ENCODE results near the gene MBD3L1. TPM values are rescaled to one million over a fixed set of nuclear protein-coding genes. Genes with fewer than 3 reads are reported as not detected.

MBD3L1 gene
- total and polyA plus RNA-seq, 10 of the 15 experiments (the other 5 are each of a cell fraction or from before 2014, with no cell fraction given): not detected

DNA sequence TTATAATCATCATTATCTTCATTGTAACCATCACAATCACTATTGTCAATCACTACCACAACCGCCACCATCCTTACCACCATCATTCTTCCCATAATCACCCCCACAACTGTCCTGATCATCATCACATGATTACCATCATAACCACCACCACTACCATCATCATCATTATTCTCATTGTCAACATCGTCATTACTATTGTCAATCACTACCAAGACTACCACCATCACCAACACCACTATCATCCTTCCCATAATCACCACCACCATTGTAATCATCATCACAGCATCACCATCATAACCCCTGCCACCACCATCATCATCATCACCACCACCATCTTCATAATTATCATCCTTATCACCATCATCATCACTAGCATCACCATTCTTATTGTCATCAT is 55.2 kb downstream of the MBD3L1 start:
- BruUV-seq (replicated peaks): no TSS peak
- H3K9ac ChIP-seq (ENCODE audit: control insufficient read depth, insufficient read depth, low read length): no peak overlapping the region
- no peak for DNase-seq (ENCODE audit: low read depth, low spot score)
- no peak overlapping the region for H3K4me2 ChIP-seq (ENCODE audit: control insufficient read depth, insufficient read depth)
- no peak overlapping the region for H3K27ac ChIP-seq (ENCODE audit: control insufficient read depth, insufficient read depth)
- SMC1A ChIA-PET (ENCODE audit: uncharacterized antibody, unreplicated experiment): no interaction called here
- intact Hi-C loops (cut with micrococcal nuclease; ENCODE audit: unreplicated experiment): no loop called here
- no peaks in the 10 kb centered on the region for H3K79me2 ChIP-seq (ENCODE audit: control insufficient read depth, insufficient read depth, low read length)
- 19% methylated on average over 2 of the region's 2 CpGs for WGBS (ENCODE audit: insufficient coverage, insufficient replicate concordance, low lambda C conversion rate, missing lambda C conversion rate)
- FAIRE-seq: no peak
- no peak overlapping the region for H3K4me3 ChIP-seq
- H2AFZ ChIP-seq (ENCODE audit: control insufficient read depth, low read depth, low read length): no peak overlapping the region
- no peaks in the 10 kb centered on the region for H4K20me1 ChIP-seq (ENCODE audit: control insufficient read depth, insufficient read depth)
- no peak for ATAC-seq
- CTCF ChIA-PET: no interaction called here
- POLR2A ChIA-PET: no interaction called here
- RAD21 ChIA-PET (ENCODE audit: unreplicated experiment): no interaction called here
- H3K36me3 ChIP-seq (ENCODE audit: control insufficient read depth in 2 of 2, insufficient read depth in 2 of 2, low read length in 1 of 2): no peaks in the 10 kb centered on the region
- H3K4me1 ChIP-seq (ENCODE audit: control insufficient read depth, insufficient read depth, low read length): no peaks in the 10 kb centered on the region
- H3K9me3 ChIP-seq (replicated peaks; ENCODE audit: control insufficient read depth, insufficient read depth, low read length): no peaks in the 10 kb centered on the region; the same call in 2 of the 3 replicates
- in situ Hi-C loops (cut with MboI): no loop called here
- H3K27me3 ChIP-seq (replicated peaks in 1 of 2; ENCODE audit: control insufficient read depth in 2 of 2, insufficient read depth in 2 of 2, low read length in 1 of 2): no peaks in the 10 kb centered on the region
- TF ChIP-seq CBX3 (IDR thresholded peaks at IDR 0.05; ENCODE audit: borderline replicate concordance, low read depth): no peak
- TF ChIP-seq, protein P1, sequence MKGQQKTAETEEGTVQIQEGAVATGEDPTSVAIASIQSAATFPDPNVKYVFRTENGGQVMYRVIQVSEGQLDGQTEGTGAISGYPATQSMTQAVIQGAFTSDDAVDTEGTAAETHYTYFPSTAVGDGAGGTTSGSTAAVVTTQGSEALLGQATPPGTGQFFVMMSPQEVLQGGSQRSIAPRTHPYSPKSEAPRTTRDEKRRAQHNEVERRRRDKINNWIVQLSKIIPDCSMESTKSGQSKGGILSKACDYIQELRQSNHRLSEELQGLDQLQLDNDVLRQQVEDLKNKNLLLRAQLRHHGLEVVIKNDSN (IDR thresholded peaks at IDR 0.05; ENCODE audit: borderline replicate concordance, extremely low read length, insufficient read depth, low read depth, low read length): no peak
- TF ChIP-seq KDM1A (IDR thresholded peaks at IDR 0.05; ENCODE audit: borderline replicate concordance): no peak
- no peak for TF ChIP-seq TCF3 (IDR thresholded peaks at IDR 0.05; ENCODE audit: borderline replicate concordance, insufficient read depth, low read depth, low read length)
- TF ChIP-seq EGR1 (IDR thresholded peaks at IDR 0.05; ENCODE audit: borderline replicate concordance in 1 of 2, low read depth in 2 of 2, low read length in 2 of 2): no peak
- no peak for TF ChIP-seq CHD2 (IDR thresholded peaks at IDR 0.05; ENCODE audit: borderline replicate concordance, low read depth, low read length)
- TF ChIP-seq, protein P2, sequence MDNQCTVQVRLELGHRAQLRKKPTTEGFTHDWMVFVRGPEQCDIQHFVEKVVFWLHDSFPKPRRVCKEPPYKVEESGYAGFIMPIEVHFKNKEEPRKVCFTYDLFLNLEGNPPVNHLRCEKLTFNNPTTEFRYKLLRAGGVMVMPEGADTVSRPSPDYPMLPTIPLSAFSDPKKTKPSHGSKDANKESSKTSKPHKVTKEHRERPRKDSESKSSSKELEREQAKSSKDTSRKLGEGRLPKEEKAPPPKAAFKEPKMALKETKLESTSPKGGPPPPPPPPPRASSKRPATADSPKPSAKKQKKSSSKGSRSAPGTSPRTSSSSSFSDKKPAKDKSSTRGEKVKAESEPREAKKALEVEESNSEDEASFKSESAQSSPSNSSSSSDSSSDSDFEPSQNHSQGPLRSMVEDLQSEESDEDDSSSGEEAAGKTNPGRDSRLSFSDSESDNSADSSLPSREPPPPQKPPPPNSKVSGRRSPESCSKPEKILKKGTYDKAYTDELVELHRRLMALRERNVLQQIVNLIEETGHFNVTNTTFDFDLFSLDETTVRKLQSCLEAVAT (IDR thresholded peaks at IDR 0.05): no peak
- TF ChIP-seq EZH2 (IDR thresholded peaks at IDR 0.05; ENCODE audit: borderline replicate concordance, control insufficient read depth, low read depth, low read length): no peak
- no peak for TF ChIP-seq ZBED1 (IDR thresholded peaks at IDR 0.05; ENCODE audit: borderline replicate concordance)
- no peak for TF ChIP-seq JUND (IDR thresholded peaks at IDR 0.05; ENCODE audit: low read depth, low read length)
- TF ChIP-seq, protein P3, sequence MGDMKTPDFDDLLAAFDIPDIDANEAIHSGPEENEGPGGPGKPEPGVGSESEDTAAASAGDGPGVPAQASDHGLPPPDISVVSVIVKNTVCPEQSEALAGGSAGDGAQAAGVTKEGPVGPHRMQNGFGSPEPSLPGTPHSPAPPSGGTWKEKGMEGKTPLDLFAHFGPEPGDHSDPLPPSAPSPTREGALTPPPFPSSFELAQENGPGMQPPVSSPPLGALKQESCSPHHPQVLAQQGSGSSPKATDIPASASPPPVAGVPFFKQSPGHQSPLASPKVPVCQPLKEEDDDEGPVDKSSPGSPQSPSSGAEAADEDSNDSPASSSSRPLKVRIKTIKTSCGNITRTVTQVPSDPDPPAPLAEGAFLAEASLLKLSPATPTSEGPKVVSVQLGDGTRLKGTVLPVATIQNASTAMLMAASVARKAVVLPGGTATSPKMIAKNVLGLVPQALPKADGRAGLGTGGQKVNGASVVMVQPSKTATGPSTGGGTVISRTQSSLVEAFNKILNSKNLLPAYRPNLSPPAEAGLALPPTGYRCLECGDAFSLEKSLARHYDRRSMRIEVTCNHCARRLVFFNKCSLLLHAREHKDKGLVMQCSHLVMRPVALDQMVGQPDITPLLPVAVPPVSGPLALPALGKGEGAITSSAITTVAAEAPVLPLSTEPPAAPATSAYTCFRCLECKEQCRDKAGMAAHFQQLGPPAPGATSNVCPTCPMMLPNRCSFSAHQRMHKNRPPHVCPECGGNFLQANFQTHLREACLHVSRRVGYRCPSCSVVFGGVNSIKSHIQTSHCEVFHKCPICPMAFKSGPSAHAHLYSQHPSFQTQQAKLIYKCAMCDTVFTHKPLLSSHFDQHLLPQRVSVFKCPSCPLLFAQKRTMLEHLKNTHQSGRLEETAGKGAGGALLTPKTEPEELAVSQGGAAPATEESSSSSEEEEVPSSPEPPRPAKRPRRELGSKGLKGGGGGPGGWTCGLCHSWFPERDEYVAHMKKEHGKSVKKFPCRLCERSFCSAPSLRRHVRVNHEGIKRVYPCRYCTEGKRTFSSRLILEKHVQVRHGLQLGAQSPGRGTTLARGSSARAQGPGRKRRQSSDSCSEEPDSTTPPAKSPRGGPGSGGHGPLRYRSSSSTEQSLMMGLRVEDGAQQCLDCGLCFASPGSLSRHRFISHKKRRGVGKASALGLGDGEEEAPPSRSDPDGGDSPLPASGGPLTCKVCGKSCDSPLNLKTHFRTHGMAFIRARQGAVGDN (IDR thresholded peaks at IDR 0.05): no peak
- TF ChIP-seq RAD51 (IDR thresholded peaks at IDR 0.05): no peak
- TF ChIP-seq TBL1XR1 (IDR thresholded peaks at IDR 0.05; ENCODE audit: low read depth, low read length): no peak
- TF ChIP-seq, protein P4, sequence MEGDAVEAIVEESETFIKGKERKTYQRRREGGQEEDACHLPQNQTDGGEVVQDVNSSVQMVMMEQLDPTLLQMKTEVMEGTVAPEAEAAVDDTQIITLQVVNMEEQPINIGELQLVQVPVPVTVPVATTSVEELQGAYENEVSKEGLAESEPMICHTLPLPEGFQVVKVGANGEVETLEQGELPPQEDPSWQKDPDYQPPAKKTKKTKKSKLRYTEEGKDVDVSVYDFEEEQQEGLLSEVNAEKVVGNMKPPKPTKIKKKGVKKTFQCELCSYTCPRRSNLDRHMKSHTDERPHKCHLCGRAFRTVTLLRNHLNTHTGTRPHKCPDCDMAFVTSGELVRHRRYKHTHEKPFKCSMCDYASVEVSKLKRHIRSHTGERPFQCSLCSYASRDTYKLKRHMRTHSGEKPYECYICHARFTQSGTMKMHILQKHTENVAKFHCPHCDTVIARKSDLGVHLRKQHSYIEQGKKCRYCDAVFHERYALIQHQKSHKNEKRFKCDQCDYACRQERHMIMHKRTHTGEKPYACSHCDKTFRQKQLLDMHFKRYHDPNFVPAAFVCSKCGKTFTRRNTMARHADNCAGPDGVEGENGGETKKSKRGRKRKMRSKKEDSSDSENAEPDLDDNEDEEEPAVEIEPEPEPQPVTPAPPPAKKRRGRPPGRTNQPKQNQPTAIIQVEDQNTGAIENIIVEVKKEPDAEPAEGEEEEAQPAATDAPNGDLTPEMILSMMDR (IDR thresholded peaks at IDR 0.05 in 2 of 3, conservative IDR thresholded peaks at IDR 0.05 in 1 of 3; ENCODE audit: control insufficient read depth in 2 of 3, extremely low read depth in 1 of 3, insufficient read depth in 1 of 3, low read depth in 3 of 3, low read length in 3 of 3): no peak

Measured in GM12878 (cell line).